ENCODE data around the gene NYAP1.
A peak's percentile ranks its signal among the peaks of the same experiment; 100 is the strongest.
"Not testable (repeated sequence)": the region's sequence is repeated elsewhere in the genome, so short reads cannot be mapped to it uniquely, and the experiment has no call there.

The NYAP1 gene

GRCh38 chr7:100452513-100452912, 31.2 kb upstream of the NYAP1 start:
- no peak for DNase-seq
- no peaks in the 10 kb centered on the region for H3K27me3 ChIP-seq
- no peak overlapping the region for H3K4me3 ChIP-seq (ENCODE audit: low read depth, low read length)
- H3K9me3 ChIP-seq = no peaks in the 10 kb centered on the region
- H3K4me1 ChIP-seq = no peaks in the 10 kb centered on the region
- H3K36me3 ChIP-seq = no peaks in the 10 kb centered on the region
- TF ChIP-seq, protein P1, sequence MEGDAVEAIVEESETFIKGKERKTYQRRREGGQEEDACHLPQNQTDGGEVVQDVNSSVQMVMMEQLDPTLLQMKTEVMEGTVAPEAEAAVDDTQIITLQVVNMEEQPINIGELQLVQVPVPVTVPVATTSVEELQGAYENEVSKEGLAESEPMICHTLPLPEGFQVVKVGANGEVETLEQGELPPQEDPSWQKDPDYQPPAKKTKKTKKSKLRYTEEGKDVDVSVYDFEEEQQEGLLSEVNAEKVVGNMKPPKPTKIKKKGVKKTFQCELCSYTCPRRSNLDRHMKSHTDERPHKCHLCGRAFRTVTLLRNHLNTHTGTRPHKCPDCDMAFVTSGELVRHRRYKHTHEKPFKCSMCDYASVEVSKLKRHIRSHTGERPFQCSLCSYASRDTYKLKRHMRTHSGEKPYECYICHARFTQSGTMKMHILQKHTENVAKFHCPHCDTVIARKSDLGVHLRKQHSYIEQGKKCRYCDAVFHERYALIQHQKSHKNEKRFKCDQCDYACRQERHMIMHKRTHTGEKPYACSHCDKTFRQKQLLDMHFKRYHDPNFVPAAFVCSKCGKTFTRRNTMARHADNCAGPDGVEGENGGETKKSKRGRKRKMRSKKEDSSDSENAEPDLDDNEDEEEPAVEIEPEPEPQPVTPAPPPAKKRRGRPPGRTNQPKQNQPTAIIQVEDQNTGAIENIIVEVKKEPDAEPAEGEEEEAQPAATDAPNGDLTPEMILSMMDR (IDR thresholded peaks at IDR 0.05; ENCODE audit: low read depth, low read length) = no peak

GRCh38 chr7:100453854-100454253, 29.9 kb upstream of the NYAP1 start:
- not testable (repeated sequence) for H3K4me3 ChIP-seq (ENCODE audit: low read depth, low read length); DNase-seq; H3K36me3 ChIP-seq; H3K9me3 ChIP-seq; H3K4me1 ChIP-seq; H3K27me3 ChIP-seq

GRCh38 chr7:100455206-100455605, 28.5 kb upstream of the NYAP1 start:
- Histone ChIP-seq H3K27me3 (no peaks in the 10 kb centered on the region), H3K4me1 (no peaks in the 10 kb centered on the region), H3K4me3 (ENCODE audit: low read depth, low read length) (no peak overlapping the region), H3K36me3 (no peaks in the 10 kb centered on the region), H3K9me3 (no peaks in the 10 kb centered on the region)
- DNase-seq = no peak
- TF ChIP-seq, protein P1 (IDR thresholded peaks at IDR 0.05; ENCODE audit: low read depth, low read length) = no peak

- H3K9me3 ChIP-seq = no peaks in the 10 kb centered on the region
- no peaks in the 10 kb centered on the region for H3K27me3 ChIP-seq
- no peak for DNase-seq
- TF ChIP-seq, protein P1 (IDR thresholded peaks at IDR 0.05; ENCODE audit: low read depth, low read length) = 0 out of 2 replicates have a peak, but pooled peaks have one; percentile 16
- no peak overlapping the region for H3K4me3 ChIP-seq (ENCODE audit: low read depth, low read length)
- no peaks in the 10 kb centered on the region for H3K36me3 ChIP-seq
- no peaks in the 10 kb centered on the region for H3K4me1 ChIP-seq
These were observed 27.2 kb upstream of the NYAP1 start for GRCh38 chr7:100456562-100456961.

GRCh38 chr7:100457033-100457432, 26.7 kb upstream of the NYAP1 start:
- DNase-seq = no peak
- H3K4me1 ChIP-seq = no peaks in the 10 kb centered on the region
- H3K36me3 ChIP-seq = no peaks in the 10 kb centered on the region
- TF ChIP-seq, protein P1 (IDR thresholded peaks at IDR 0.05; ENCODE audit: low read depth, low read length) = no peak
- no peaks in the 10 kb centered on the region for H3K9me3 ChIP-seq
- no peaks in the 10 kb centered on the region for H3K27me3 ChIP-seq
- H3K4me3 ChIP-seq (ENCODE audit: low read depth, low read length) = no peak overlapping the region

GRCh38 chr7:100464210-100464660, 19.5 kb upstream of the NYAP1 start, which contains the start of gene SPACDR:
TSS of gene SPACDR (minus strand) at chr7:100464260. CDS start at chr7:100464025, 235 bp downstream.
- Histone ChIP-seq H3K4me1 (no peaks in the 10 kb centered on the region), H3K4me3 (ENCODE audit: low read depth, low read length) (no peak within 1 kb of the TSS), H3K9me3 (no peaks in the 10 kb centered on the region), H3K36me3 (no peaks in the 10 kb centered on the region), H3K27me3 (no peaks in the 10 kb centered on the region)
- TF ChIP-seq, protein P1 (IDR thresholded peaks at IDR 0.05; ENCODE audit: low read depth, low read length) = no peak
- no peak for DNase-seq

DNA sequence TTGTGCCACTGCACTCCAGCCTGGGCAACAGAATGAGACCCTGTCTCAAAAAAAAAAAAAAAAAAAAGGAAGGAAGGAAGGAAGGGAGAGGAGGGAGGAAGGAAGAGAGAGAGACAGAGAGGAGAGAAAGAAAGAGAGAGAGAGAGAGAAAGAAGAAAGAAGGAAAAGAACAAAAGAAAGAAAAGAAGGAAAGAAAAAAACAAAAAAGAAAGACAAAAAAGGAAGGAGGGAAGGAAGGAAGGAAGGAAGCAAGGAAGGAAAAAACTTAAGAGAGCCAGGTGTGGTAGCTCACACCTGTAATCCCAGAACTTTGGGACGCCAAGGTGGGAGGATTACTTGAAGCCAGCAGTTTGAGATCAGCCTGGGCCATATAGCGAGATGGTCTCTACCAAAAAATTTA, 18.9 kb upstream of the NYAP1 start:
- no peaks in the 10 kb centered on the region for H3K36me3 ChIP-seq
- H3K27me3 ChIP-seq = no peaks in the 10 kb centered on the region
- no peak overlapping the region for H3K4me3 ChIP-seq (ENCODE audit: low read depth, low read length)
- TF ChIP-seq, protein P1 (IDR thresholded peaks at IDR 0.05; ENCODE audit: low read depth, low read length) = no peak
- no peaks in the 10 kb centered on the region for H3K9me3 ChIP-seq
- peaks cover 3% of the 10 kb centered on the region for H3K4me1 ChIP-seq
- no peak for DNase-seq
